HG03175 (cell line): ENCODE data around the gene CCDC186.
A peak's percentile ranks its signal among the peaks of the same experiment; 100 is the strongest.

Experiments
- ATAC-seq: cut with Tn5 transposase; IDR thresholded peaks from one replicate; pipeline ENCODE4 v1.9.1; 2021; ENCODE audit warnings: mild to moderate bottlenecking, moderate library complexity; ENCODE audit not compliant: unreplicated experiment

The CCDC186 gene

GRCh38 chr10:114173921-114174694 lies at the start of gene CCDC186:
Gene CCDC186, minus strand, starts transcription at chr10:114174203. Its CDS starts 10,935 bp downstream, at chr10:114163268.
- peak; percentile 99 for ATAC-seq

- no peak for ATAC-seq
These were observed 49.1 kb upstream of the CCDC186 start for GRCh38 chr10:114223066-114223465.

GRCh38 chr10:114221235-114221634 lies 47.2 kb upstream of the CCDC186 start:
- ATAC-seq = no peak

GRCh38 chr10:114220281-114220680 lies 46.3 kb upstream of the CCDC186 start:
- no peak for ATAC-seq

- ATAC-seq = no peak
These were observed 41.0 kb upstream of the CCDC186 start for GRCh38 chr10:114215033-114215432.

- ATAC-seq = no peak
These were observed 38.1 kb upstream of the CCDC186 start for GRCh38 chr10:114212153-114212552.

- no peak for ATAC-seq
These were observed 34.3 kb upstream of the CCDC186 start for GRCh38 chr10:114208351-114208750.

GRCh38 chr10:114207349-114207748 lies 33.3 kb upstream of the CCDC186 start:
- no peak for ATAC-seq

GRCh38 chr10:114206902-114207301 lies 32.9 kb upstream of the CCDC186 start:
- no peak for ATAC-seq

- no peak for ATAC-seq
These were observed 28.8 kb upstream of the CCDC186 start for GRCh38 chr10:114202812-114203211.

- no peak for ATAC-seq
These were observed 25.2 kb upstream of the CCDC186 start for GRCh38 chr10:114199239-114199638.

- peak; percentile 86 for ATAC-seq
These were observed 21.1 kb upstream of the CCDC186 start for GRCh38 chr10:114195079-114195478.

GRCh38 chr10:114189700-114190099 lies 15.7 kb upstream of the CCDC186 start:
- ATAC-seq = no peak

- no peak for ATAC-seq
These were observed 14.9 kb upstream of the CCDC186 start for GRCh38 chr10:114188900-114189299.

GRCh38 chr10:114188001-114188400 lies 14.0 kb upstream of the CCDC186 start:
- ATAC-seq = no peak

GRCh38 chr10:114184276-114184675 lies 10.3 kb upstream of the CCDC186 start:
- no peak for ATAC-seq

GRCh38 chr10:114183563-114183962 lies 9.6 kb upstream of the CCDC186 start:
- no peak for ATAC-seq

GRCh38 chr10:114181971-114182370 lies 8.0 kb upstream of the CCDC186 start:
- ATAC-seq = no peak

- no peak for ATAC-seq
These were observed 6.9 kb upstream of the CCDC186 start for GRCh38 chr10:114180937-114181336.

- ATAC-seq = no peak
These were observed 5.7 kb upstream of the CCDC186 start for GRCh38 chr10:114179747-114180146.

GRCh38 chr10:114179148-114179547 lies 5.1 kb upstream of the CCDC186 start, which contains the start of gene TDRD1:
Gene TDRD1, plus strand, starts transcription at chr10:114179353. Its CDS starts 8,479 bp downstream, at chr10:114187832.
- ATAC-seq = no peak

- ATAC-seq = no peak
These were observed 2.5 kb upstream of the CCDC186 start for GRCh38 chr10:114176511-114176910.

GRCh38 chr10:114175667-114176066 lies 1.7 kb upstream of the CCDC186 start:
- ATAC-seq = no peak
